DND-41 (cell line): Measurements from ENCODE around the gene KIFBP.

Experiments used
- CTCF ChIP-seq: IDR thresholded peaks from 2 replicates; pipeline ENCODE4 v1.5.1; 2012; ENCODE audit warnings: borderline replicate concordance, low read length, moderate library complexity, mild to moderate bottlenecking; ENCODE audit not compliant: poor library complexity, severe bottlenecking; ENCODE audit errors: extremely low read depth
- EZH2 ChIP-seq: IDR thresholded peaks from 3 replicates; pipeline ENCODE4 v1.6.1; 2012; ENCODE audit warnings: borderline replicate concordance, low read depth, mild to moderate bottlenecking, moderate library complexity, low read length, inconsistent platforms; ENCODE audit not compliant: severe bottlenecking

DNA sequence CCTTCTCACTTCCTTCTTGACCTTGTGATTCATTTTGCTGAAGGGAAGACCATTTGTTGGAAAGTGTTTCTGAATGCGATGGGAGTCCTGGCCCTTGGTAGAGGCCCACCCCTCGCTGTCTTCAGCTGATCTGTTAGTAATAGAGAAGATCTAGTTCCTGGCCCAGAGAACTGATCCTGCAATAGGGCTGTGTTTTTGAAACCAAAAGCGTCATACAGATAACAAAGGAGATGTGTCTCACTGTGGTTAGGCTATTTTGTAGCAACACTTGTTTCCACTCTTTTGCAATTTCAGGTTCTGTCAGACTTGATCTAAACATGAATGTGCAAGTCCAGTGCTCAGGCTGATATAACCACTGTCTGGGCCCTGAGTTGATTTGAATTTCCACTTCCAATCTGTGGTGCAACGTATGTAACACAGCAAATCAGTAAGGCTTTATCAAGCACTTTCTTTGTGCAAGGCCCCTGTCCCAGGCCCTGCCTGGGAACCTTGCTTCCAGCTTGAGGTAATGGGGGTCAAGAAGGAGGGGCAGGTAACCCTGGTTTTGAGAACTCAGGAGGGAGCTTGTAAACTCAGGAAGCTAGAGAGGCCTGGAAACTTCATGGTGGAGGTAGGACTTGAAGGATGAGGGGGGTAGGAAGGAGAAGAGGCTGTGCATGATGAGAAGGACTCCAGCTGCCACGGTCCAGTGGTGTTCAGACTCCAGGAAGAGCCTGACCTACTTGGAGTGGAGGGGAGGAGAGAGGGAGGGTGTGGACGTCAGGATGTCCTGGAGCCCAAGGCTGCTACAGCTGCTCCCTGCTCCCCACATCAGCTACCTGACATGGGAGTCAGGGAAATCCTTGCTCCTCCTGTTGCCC, 57.1 kb downstream of the KIFBP start:
- TF ChIP-seq CTCF (no peak), EZH2 (no peak)
